HG02840 (cell line): ENCODE measurements around the gene GUCY1A1.

ENCODE experiments used
- ATAC-seq: cut with Tn5 transposase; IDR thresholded peaks from one replicate; pipeline ENCODE4 v1.9.1; 2021; ENCODE audit warnings: mild to moderate bottlenecking, moderate library complexity, moderate number of reproducible peaks; ENCODE audit not compliant: unreplicated experiment, low FRiP score

Gene GUCY1A1

DNA sequence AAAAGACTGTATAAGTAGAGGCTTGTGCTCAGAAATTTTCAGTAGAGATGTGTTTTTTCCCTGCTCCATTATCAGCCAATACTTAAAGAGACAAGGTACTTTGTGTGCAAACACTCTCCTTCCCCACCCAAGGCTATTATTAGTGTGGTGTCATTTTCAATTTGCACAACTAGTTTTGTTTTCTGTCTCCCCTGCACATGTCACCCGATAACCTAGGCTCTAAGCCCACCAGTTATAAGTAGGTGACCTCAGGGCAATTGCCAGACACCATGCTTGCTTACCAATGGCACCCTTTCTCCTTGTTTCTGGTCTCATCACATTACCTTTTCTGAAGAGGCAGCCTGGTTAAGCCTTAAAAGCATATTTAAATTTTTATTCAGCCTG is 8.0 kb upstream of the GUCY1A1 start:
- no peak for ATAC-seq

GRCh38 chr4:155659176-155659575 is 7.5 kb upstream of the GUCY1A1 start:
- ATAC-seq, result no peak

DNA sequence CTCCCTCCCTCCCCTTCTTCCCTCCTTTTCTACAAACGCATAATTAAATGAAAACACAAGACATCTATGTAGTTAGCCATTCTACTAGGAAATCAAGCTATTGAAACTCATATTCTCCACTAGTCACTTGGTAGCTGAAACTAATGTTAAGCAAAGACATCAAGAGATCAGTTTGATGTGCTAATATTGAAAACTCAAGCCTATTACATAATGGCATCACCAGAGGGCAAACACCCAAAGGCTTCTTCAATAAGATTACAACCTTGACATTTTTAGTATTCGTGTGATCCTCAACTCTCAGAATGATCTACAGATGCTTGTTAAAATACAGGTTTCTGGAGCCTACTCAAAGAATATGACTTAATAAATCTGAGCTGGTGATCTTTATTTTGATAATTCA is 6.2 kb upstream of the GUCY1A1 start:
- no peak for ATAC-seq

- no peak for ATAC-seq
Observed at GRCh38 chr4:155665054-155665453, 1.6 kb upstream of the GUCY1A1 start.

- ATAC-seq, result peak; percentile 54
Observed at GRCh38 chr4:155667222-155667567, 547 bp downstream of the GUCY1A1 start.

DNA sequence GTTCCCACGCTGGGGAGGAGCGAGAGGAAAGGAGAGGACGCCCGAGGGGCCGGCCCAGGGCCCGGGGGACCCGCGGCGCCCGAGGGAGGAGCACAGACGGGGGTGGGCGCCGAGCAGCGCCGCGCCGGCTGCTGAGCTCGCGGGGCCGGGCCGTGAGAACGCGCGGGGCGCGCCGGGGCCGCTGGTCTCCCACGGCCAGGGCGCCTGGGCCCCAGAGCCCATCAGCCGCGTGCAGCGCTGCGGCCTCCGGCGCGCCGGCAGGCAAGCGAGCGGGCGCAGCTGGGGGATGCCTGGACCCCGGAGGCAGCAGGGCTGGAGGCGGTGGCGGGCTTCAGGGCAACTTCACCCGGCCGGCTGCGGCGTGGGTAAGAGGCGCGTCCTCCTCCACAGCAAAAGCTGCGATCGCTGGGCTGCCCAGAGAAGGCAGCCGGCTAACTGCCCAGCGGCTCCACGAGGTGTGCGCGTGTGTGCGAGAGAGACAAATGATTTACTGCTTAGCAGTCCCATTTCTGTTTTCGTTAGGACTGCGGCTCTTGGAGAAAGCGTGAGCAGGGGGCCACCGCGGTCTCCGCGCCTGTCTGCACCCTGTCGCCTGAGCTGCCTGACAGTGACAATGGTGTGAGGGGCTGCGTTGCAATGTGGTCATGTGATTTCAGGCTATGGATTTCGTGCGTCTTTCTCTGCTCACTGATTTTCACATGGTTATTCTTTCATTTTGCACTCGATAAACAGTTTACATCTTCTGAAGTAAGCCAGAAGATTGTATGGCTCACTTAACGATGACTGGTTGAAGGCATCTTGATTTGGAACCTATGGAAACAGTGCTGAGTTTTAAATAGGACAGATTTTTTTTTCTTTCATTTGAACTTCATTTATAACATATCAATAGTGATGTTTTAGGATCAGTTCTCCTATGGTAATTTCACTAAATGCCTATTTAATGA is 1.2 kb downstream of the GUCY1A1 start:
- peak; percentile 36 for ATAC-seq

DNA sequence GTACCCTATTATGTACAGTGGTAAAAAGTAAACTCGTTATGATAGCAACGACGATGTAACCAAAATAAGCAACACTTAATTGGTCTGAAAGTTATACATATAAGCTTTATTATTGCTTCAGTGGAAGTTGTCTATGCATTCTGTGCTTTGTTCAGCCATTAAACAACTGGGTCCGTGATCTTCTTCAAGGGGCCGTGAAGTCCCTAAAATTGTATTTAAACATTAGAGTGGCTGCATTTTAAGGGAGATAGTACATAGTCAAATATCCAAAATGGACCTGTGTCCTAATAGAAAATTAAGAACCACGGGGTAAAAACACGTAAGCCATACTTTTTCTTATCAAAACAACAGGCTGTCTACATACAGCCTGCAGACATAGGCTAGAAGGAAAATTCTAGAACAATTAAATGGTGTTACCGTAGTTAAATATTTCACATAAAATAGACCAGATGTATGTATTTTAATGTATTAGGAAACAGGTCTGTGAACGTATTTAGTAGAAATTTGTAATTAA is 2.1 kb downstream of the GUCY1A1 start:
- ATAC-seq, result no peak

DNA sequence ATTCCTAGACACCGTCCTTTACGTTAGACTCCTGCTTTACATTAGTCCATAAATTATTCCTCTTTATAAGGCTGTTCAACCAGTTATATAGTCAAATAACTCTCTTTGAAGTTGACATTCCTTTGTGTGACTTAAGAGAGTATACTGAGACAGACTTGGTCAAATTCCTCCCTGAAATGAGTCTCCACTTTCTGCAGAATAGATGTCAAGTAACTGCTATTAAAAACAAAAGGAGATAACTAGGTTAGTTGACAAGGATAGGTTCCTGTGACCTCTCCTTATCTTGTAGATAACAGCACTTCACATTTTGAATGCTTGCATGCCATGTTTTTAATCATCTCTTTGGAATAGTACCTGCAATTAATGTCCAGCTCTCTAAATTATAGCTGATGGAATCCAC is 5.7 kb downstream of the GUCY1A1 start:
- ATAC-seq, result no peak

- ATAC-seq, result no peak
Observed at GRCh38 chr4:155673453-155673979, 6.9 kb downstream of the GUCY1A1 start.

- ATAC-seq, result no peak
Observed at GRCh38 chr4:155674669-155675071, 8.0 kb downstream of the GUCY1A1 start.

DNA sequence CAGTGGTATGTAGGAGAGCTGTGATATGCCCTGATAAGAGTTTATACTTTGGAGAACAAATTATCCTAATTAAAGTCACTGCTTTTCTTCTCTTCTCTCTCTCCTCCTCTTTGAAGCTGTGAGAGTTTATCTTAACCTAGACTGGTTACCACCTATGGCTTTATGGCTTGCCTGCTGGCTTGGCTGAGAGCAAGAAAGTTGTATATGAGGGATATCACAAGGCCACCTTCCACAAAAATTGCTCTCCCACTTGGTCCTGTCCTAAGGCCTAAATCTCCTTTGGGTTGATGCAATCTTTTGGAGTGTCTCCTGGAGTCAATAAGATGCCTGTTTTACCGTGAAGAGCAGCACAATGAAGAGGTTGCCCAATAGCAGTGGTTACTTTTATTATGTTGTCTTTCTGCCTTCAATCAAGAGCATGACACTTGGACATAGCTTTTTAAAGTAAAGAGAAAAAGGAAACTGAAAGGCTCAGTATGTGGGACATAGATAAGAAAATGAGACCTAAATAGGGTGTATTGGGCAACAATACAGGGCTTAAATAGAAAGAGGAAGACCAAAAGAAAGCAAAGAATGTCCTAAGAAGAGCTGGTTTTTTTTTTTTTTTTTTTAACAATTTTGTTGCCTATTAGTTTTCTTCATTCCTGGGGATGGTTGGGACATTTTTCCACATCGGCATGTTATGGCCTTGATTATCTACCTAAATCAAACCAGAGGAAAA is 9.2 kb downstream of the GUCY1A1 start:
- peak; percentile 76 for ATAC-seq

DNA sequence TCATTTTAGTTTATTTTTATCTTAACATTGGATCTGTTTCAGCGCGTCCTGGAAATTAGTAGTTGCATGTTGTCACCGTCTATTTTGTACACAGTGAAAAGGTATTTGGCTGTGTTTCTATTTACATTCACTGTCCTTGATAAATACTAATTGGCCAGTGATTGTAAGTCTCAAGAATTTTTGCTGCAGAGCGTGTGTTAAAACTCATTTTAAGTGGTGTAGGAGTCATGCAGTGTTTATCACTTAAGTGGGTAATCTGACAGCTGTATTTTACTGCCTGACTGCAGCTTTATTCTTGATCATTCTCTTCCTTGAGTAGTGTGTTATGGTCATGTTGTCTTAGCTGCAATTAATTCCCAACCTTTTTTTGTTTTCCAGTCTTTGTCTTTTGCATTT is 9.8 kb downstream of the GUCY1A1 start:
- ATAC-seq, result no peak

GRCh38 chr4:155678011-155678410 is 11.4 kb downstream of the GUCY1A1 start:
- no peak for ATAC-seq

GRCh38 chr4:155679343-155679742 is 12.7 kb downstream of the GUCY1A1 start:
- ATAC-seq, result no peak

GRCh38 chr4:155681886-155682285 is 15.2 kb downstream of the GUCY1A1 start:
- ATAC-seq, result no peak

DNA sequence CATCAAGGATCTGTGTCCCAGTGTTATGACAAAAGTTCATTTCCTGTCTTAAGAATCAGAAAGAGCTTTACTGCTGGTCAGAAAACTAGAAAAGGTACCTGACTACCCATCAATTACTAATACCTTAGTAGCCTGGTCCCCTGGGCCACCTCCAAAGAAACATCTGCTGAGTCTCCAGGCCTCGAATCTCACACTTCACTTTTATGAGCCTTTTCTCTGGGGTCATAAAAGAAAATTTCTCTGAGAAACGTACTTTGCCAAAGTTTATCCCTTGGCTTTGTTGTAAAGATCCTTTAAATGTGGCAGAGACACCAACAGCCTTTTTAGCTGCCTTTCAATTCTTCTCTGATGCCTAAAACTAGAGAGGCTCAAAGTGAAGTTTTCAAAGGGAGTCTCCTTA is 17.8 kb downstream of the GUCY1A1 start:
- ATAC-seq, result no peak

- ATAC-seq, result no peak
Observed at GRCh38 chr4:155684892-155685541, 18.4 kb downstream of the GUCY1A1 start.

DNA sequence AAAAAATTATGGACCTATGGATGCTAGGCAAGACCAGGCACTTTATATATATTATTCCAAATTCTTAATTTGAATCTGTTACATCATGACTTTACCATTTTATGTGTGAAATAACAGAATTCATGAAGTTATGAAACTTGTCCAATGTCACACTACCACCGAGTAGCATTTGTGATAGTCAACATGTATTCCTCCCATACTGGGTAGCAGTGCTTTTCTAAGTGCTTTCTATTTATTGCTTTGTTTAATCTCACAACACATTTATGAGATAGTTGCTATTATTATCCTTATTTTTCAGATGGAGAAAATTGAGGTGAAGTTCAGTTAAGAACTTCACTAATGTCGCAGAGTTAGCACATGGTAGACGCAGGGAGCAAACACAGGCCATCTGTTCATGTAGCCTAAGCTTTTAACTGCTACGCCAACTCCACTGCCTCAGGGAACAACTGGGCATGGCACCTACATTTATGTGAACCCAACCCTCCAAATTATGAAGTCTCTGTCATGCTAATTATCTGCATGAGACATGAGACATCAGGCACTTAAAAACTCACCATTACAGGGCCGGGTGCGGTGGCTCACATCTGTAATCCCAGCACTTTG is 20.8 kb downstream of the GUCY1A1 start:
- ATAC-seq, result no peak

DNA sequence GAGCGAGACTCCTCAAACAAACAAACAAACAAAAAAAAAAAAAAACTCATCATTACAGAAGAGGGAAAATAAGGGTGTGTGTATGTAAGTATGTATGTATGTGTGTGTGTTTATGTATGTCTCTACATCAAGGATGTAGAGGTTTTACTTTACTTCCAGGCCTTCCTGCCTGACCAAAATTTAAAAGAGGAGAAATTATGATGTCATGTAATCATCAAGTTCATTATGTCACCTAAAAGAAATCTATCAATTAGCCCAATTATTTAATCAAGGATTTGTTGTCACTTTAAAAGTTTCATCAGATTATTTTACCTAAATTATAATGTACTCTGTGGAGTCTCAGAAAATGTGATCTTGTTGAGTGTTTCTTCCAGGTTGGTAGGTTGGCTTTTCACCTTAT is 21.6 kb downstream of the GUCY1A1 start:
- no peak for ATAC-seq

DNA sequence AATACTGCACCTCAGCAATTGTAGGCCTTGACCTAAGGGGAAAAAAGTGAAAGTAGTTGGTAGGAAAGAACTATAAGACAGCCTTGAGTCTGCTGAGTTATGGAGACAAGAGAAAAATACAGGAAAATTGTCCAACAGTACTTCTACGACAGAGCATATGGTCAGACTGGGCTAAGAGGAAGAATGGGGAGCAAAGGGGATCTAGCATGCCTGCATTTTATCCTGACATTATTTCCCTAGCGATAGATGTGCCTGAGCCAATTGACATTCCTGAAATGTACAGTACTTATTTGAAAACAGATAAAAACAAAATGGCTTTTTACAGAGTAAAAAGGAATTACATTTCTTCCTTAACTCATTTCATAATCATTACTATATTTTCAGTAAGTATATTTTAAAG is 22.2 kb downstream of the GUCY1A1 start:
- no peak for ATAC-seq
